AG09319 (cell line): Measurements from ENCODE around the gene SLC35C1.

Experiments used
- DNase-seq: peaks from one replicate; pipeline ENCODE4 v3.0.0-alpha.2; 2010; ENCODE audit warnings: low read depth; ENCODE audit errors: extremely low read depth
- CTCF ChIP-seq: IDR thresholded peaks from 2 replicates; pipeline ENCODE4 v1.5.1; 2011; ENCODE audit warnings: low read depth, mild to moderate bottlenecking, inconsistent platforms, low read length, moderate library complexity

The SLC35C1 gene

GRCh38 chr11:45791524-45791923, 13.4 kb upstream of the SLC35C1 start:
- DNase-seq, result no peak
- TF ChIP-seq CTCF, result no peak

- no peak for TF ChIP-seq CTCF
Observed at GRCh38 chr11:45794169-45794568, 10.8 kb upstream of the SLC35C1 start.

DNA sequence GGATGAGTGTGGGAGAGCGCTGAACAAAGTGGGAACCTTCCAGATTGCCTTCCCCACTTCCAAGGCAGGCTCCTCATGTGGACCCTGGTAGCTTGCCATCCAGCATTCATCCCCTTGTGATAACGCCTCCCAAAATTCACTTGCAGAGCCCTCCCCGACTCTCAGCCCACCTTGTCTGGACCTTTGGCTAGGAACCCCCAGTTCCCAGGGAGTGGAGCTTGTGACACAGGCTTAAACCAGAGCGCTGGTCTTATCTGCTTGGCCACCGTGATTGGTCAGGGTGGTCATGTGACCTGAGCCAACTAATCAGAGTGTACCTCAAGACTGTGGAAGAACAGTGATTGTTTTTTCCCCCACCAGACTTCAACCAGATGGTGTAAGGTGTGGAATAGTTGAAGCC, 9.6 kb upstream of the SLC35C1 start:
- no peak for DNase-seq
- no peak for TF ChIP-seq CTCF

More at GRCh38 chr11:45794169-45794568, 10.8 kb upstream of the SLC35C1 start:
- DNase-seq, result no peak

DNA sequence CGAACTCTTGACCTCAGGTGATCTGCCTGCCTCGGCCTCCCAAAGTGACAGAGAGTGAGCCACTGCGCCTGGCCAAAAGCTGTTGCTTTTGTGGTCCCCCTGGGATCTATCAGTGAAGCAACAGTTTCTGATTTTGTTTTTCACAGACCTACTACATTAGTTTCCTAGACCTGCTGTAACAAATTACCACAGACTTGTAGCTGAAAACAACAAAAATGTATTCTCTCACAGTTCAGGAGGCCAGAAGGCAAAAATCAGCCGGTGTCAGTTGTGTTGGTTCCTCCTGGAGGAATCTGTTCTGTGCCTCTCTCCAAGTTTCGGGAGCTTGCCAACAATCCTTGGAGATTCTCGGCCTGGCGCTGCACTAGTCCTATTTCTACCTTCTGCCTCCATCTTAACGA, 8.5 kb upstream of the SLC35C1 start:
- no peak for TF ChIP-seq CTCF
- no peak for DNase-seq

DNA sequence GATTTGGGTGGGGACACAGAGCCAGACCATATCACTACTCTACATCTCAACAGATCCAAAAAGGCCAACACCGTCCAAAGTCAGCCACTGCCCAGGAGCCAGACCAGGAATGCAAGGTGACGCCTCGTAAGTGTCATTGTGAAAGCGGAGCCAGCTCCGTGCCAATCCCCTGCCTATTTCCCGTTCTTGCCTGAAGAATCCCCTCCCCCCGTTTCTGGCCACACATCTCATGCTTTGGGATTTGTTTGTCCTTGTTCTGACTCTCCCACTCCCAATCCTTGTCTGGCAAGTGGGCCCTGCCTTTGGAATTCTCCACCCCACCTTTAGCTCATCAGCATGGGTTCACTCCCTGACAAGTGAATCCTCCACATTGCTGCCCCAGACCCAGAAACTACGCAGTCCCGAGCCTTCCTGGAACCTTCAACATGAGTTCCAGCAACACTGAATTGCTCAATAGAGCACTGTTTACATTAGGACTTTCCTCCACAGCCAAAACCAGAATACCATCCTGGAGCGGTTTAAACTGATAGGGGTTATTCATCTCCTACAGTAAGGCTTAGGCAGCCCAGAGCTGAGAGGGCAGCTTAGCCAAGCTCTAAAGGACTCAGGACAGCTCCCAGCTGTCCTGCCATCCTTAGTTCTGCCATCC, 6.0 kb upstream of the SLC35C1 start:
- DNase-seq, result no peak
- no peak for TF ChIP-seq CTCF

DNA sequence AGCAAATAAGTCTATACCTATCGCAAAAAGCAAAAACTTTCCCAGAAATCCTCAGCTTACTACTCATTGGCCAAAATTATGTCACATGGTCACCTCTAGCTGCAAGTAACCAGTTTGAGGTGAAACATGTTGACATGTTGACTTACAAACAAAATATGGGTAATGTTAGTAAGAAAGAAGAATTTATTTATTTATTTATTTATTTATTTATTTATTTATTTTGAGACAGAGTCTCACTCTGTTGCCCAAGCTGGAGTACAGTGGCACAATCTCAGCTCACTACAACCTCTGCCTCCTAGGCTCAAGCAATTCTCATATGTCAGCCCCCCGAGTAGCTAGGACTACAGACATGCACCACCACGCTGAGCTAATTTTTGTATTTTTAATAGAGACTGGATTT, 5.4 kb upstream of the SLC35C1 start:
- no peak for DNase-seq
- TF ChIP-seq CTCF, result no peak

- no peak for TF ChIP-seq CTCF
- no peak for DNase-seq
Observed at GRCh38 chr11:45800261-45800660, 4.7 kb upstream of the SLC35C1 start.
